HG02840 (cell line): ENCODE measurements around the gene RNF40.
"Not testable (repeated sequence)": the region's sequence is repeated elsewhere in the genome, so short reads cannot be mapped to it uniquely, and the experiment has no call there.

Source experiments
- ATAC-seq: cut with Tn5 transposase; IDR thresholded peaks from one replicate; pipeline ENCODE4 v1.9.1; 2021; ENCODE audit warnings: mild to moderate bottlenecking, moderate library complexity, moderate number of reproducible peaks; ENCODE audit not compliant: unreplicated experiment, low FRiP score

RNF40 gene

GRCh38 chr16:30780549-30780948 lies 18.4 kb downstream of the RNF40 start:
- ATAC-seq: no peak

GRCh38 chr16:30782486-30783279 lies 20.6 kb downstream of the RNF40 start:
- ATAC-seq: no peak

GRCh38 chr16:30783280-30784109 lies 21.4 kb downstream of the RNF40 start:
- ATAC-seq: no peak

GRCh38 chr16:30784215-30784614 lies 22.1 kb downstream of the RNF40 start:
- no peak for ATAC-seq

- ATAC-seq: no peak
Measured at GRCh38 chr16:30785126-30786106, 23.3 kb downstream of the RNF40 start.

GRCh38 chr16:30786115-30786935 lies 24.2 kb downstream of the RNF40 start:
- no peak for ATAC-seq

- no peak for ATAC-seq
Measured at GRCh38 chr16:30786936-30787612, 25.0 kb downstream of the RNF40 start, which contains the start of gene ZNF629. Gene ZNF629 (minus strand): TSS chr16:30787205. CDS start chr16:30784482, 2,723 bp downstream.

GRCh38 chr16:30787613-30788378 lies 25.7 kb downstream of the RNF40 start:
- ATAC-seq: no peak

GRCh38 chr16:30793508-30794069 lies 31.5 kb downstream of the RNF40 start:
- no peak for ATAC-seq

GRCh38 chr16:30794634-30795033 lies 32.5 kb downstream of the RNF40 start:
- ATAC-seq: no peak

- no peak for ATAC-seq
Measured at GRCh38 chr16:30797670-30798309, 35.7 kb downstream of the RNF40 start.

- no peak for ATAC-seq
Measured at GRCh38 chr16:30802936-30803335, 40.8 kb downstream of the RNF40 start.

- no peak for ATAC-seq
Measured at GRCh38 chr16:30805056-30805369, 42.9 kb downstream of the RNF40 start.

GRCh38 chr16:30805370-30806169 lies 43.4 kb downstream of the RNF40 start:
- ATAC-seq: no peak

GRCh38 chr16:30808146-30808545 lies 46.0 kb downstream of the RNF40 start:
- ATAC-seq: no peak

- ATAC-seq: not testable (repeated sequence)
Measured at GRCh38 chr16:30808890-30809426, 46.8 kb downstream of the RNF40 start.
